Body of pancreas (tissue), 4 donors: ENCODE measurements around the gene NRG3.

Source experiments
- POLR2A ChIP-seq, 3 donors: fragments of 450-650 bp; IDR thresholded peaks; one replicate each; pipeline ENCODE4 v1.6.1; 2016; ENCODE audit warnings: antibody characterized with exemption in 3 of 3, mild to moderate bottlenecking in 2 of 3
- TF ChIP-seq, protein P1 (sequence below), 7 experiments: fragments of 450-650 bp in 4 of 7; fragments of 200-600 bp in 3 of 7; sonication (generic) in 3 of 7; IDR thresholded peaks; one replicate each; pipeline ENCODE4 v1.5.1; 2016 to 2019; ENCODE audit warnings: antibody characterized with exemption in 7 of 7

- TF ChIP-seq, protein P1, sequence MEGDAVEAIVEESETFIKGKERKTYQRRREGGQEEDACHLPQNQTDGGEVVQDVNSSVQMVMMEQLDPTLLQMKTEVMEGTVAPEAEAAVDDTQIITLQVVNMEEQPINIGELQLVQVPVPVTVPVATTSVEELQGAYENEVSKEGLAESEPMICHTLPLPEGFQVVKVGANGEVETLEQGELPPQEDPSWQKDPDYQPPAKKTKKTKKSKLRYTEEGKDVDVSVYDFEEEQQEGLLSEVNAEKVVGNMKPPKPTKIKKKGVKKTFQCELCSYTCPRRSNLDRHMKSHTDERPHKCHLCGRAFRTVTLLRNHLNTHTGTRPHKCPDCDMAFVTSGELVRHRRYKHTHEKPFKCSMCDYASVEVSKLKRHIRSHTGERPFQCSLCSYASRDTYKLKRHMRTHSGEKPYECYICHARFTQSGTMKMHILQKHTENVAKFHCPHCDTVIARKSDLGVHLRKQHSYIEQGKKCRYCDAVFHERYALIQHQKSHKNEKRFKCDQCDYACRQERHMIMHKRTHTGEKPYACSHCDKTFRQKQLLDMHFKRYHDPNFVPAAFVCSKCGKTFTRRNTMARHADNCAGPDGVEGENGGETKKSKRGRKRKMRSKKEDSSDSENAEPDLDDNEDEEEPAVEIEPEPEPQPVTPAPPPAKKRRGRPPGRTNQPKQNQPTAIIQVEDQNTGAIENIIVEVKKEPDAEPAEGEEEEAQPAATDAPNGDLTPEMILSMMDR (IDR thresholded peaks at IDR 0.05), result no peak
- no peak for TF ChIP-seq POLR2A (IDR thresholded peaks at IDR 0.05)
These were observed 94.1 kb downstream of the NRG3 start for GRCh38 chr10:81969136-81969535.
